GM23248 (cell line): Measurements from ENCODE around the gene ROR1. TPM values are rescaled to one million over a fixed set of nuclear protein-coding genes. Genes with fewer than 3 reads are reported as not detected.

ENCODE experiments used
- DNase-seq: peaks from one replicate; pipeline ENCODE4 v3.0.0-alpha.2; 2015
- H2AFZ ChIP-seq: fragments of 200-600 bp; sonication (generic); 2 replicates; pipeline ENCODE4 v1.6.1; 2016; ENCODE audit warnings: antibody characterized with exemption
- H3F3A ChIP-seq: fragments of 200-600 bp; sonication (generic); 2 replicates; pipeline ENCODE4 v1.6.1; 2016; ENCODE audit warnings: mild to moderate bottlenecking, antibody characterized with exemption, mixed run types; ENCODE audit not compliant: insufficient read depth
- H3K27ac ChIP-seq: fragments of 200-600 bp; sonication (generic); 2 replicates; pipeline ENCODE4 v1.5.1; 2016; ENCODE audit warnings: mild to moderate bottlenecking
- H3K27me3 ChIP-seq: fragments of 200-600 bp; sonication (generic); replicated peaks from 2 replicates; pipeline ENCODE4 v1.6.1; 2016; ENCODE audit warnings: mild to moderate bottlenecking; ENCODE audit not compliant: insufficient read depth
- H3K36me3 ChIP-seq: fragments of 200-600 bp; sonication (generic); 2 replicates; pipeline ENCODE4 v1.6.1; 2016; ENCODE audit warnings: low read depth, mild to moderate bottlenecking
- H3K4me1 ChIP-seq: fragments of 200-600 bp; sonication (generic); 2 replicates; pipeline ENCODE4 v1.6.1; 2016; ENCODE audit warnings: mild to moderate bottlenecking; ENCODE audit not compliant: insufficient read depth
- H3K4me2 ChIP-seq: fragments of 200-600 bp; sonication (generic); one replicate; pipeline ENCODE4 v1.6.1; 2016; ENCODE audit warnings: mild to moderate bottlenecking; ENCODE audit not compliant: unreplicated experiment
- H3K4me3 ChIP-seq: fragments of 200-600 bp; sonication (generic); 2 replicates; pipeline ENCODE4 v1.5.1; 2016; ENCODE audit warnings: mild to moderate bottlenecking
- H3K79me2 ChIP-seq: fragments of 200-600 bp; sonication (generic); 2 replicates; pipeline ENCODE4 v1.6.1; 2016; ENCODE audit warnings: mild to moderate bottlenecking; ENCODE audit not compliant: insufficient read depth
- H3K9ac ChIP-seq: fragments of 200-600 bp; sonication (generic); 2 replicates; pipeline ENCODE4 v1.6.1; 2016; ENCODE audit warnings: mild to moderate bottlenecking
- H3K9me2 ChIP-seq: fragments of 200-600 bp; sonication (generic); 2 replicates; pipeline ENCODE4 v1.6.1; 2016; ENCODE audit warnings: mixed run types, mild to moderate bottlenecking, moderate library complexity; ENCODE audit not compliant: insufficient read depth
- H3K9me3 ChIP-seq: fragments of 200-600 bp; sonication (generic); one replicate; pipeline ENCODE4 v1.6.1; 2017; ENCODE audit warnings: low read depth
- H4K20me1 ChIP-seq: fragments of 200-600 bp; sonication (generic); 2 replicates; pipeline ENCODE4 v1.6.0; 2016; ENCODE audit not compliant: insufficient read depth
- EZH2 ChIP-seq: fragments of 200-600 bp; sonication (generic); IDR thresholded peaks from 2 replicates; pipeline ENCODE4 v1.6.1; 2018; ENCODE audit warnings: antibody characterized with exemption, mild to moderate bottlenecking; ENCODE audit not compliant: insufficient read depth, poor library complexity, severe bottlenecking
- EZH2phosphoT487 ChIP-seq: fragments of 200-600 bp; sonication (generic); IDR thresholded peaks from 2 replicates; pipeline ENCODE4 v1.6.1; 2018; ENCODE audit warnings: antibody characterized with exemption, moderate library complexity, mild to moderate bottlenecking, low read depth; ENCODE audit not compliant: insufficient read depth
- WGBS, 2 experiments: methylation state at CpG; one replicate each; pipeline ENCODE4 v1.1.6; 2015 to 2017; ENCODE audit warnings: low lambda C conversion rate in 2 of 2, low coverage in 1 of 2; ENCODE audit errors: missing lambda C conversion rate in 2 of 2; 5-methylcytosine and 5-hydroxymethylcytosine counted together
- in situ Hi-C: fragments of 300-500 bp; cut with MboI; formaldehyde crosslinking; loops from 2 replicates; pipeline ENCODE4 v1.15.0; 2020
- polyA plus RNA-seq: library from polyadenylated mRNA; unstranded; fragments of >200 nt; fragmentation: Nextera tagmentation; extraction: Ambion mirVana; gene quantifications from 2 replicates; pipeline ENCODE4 v1.2.1, GENCODE V29; 2016
- total RNA-seq: library from RNA; depleted of rRNA; stranded (reverse); fragments of >200 nt; shearing (Covaris generic); gene quantifications from 2 replicates; pipeline ENCODE4 v1.2.3, GENCODE V29; 2014

ROR1 gene
- total and polyA plus RNA-seq, 2 experiments from 2014 or later: 12.0 to 13.3 TPM

DNA sequence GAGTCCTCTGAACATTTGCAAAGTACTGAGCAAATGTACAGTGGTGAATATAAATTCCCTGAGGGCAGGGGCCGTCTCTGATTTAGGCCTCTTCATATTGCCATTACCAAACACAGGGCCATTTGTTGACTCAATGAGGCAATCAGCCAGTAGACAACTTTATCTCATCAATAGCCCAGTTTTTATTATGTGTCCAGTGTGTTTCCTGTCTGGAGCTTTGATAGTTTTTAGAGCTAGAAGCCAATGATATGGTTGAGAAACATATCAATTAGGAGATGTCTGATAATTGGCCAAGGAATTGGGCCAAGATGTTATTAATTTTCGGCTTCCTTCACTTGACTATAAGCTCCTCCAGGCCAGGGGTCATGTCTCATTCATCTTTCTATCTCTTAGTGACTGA, 163.0 kb downstream of the ROR1 start:
- Histone ChIP-seq H4K20me1 (no peaks in the 10 kb centered on the region), H3K27ac (no peak overlapping the region), H3F3A (peaks cover 10% of the 10 kb centered on the region; the same call in 1 of the 2 replicates), H3K9me3 (no peaks in the 10 kb centered on the region), H3K4me3 (no peak overlapping the region), H3K4me1 (peaks cover 4% of the 10 kb centered on the region), H3K36me3 (no peaks in the 10 kb centered on the region), H3K9ac (no peak overlapping the region), H3K9me2 (no peaks in the 10 kb centered on the region), H3K4me2 (no peak overlapping the region), H3K79me2 (0 out of 2 replicates have a peak, but pooled peaks cover 9% of the 10 kb centered on the region), H2AFZ (no peak overlapping the region), H3K27me3 (no peaks in the 10 kb centered on the region)
- TF ChIP-seq EZH2phosphoT487 (no peak), EZH2 (no peak)
- WGBS, 2 experiments: 90% methylated on average over 2 of the region's 2 CpGs
- in situ Hi-C loops: no loop called here
- no peak for DNase-seq

DNA sequence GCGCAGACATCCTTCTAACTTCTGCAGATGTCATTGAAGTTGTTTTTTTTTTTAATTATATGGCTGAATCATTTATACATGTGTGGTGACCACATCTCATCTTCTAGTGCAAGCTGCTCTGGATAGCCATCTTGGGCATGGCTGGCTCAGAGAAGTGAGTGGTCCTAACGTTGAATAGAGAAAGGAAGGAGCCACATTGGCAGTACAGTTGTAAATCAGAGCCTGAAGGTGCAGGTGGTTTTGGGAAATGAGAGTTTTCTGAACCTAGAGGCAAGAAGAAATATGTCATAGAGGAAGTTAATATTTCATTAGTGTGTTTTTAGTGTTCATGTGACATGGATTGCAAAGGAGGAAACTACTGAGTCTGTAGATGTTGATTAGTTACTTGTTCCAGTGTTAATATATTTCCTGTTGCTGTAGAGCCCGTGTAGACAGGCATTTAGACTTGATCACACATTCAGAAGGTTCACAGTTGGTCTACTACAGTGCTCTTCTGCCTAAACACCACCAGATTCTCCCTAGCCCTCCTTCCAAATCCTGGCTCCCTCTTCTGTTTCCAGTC, 163.7 kb downstream of the ROR1 start:
- Histone ChIP-seq H4K20me1 (no peaks in the 10 kb centered on the region), H3K79me2 (0 out of 2 replicates have a peak, but pooled peaks cover 1% of the 10 kb centered on the region), H3K27me3 (no peaks in the 10 kb centered on the region), H3K36me3 (no peaks in the 10 kb centered on the region), H3K9me2 (no peaks in the 10 kb centered on the region), H2AFZ (no peak overlapping the region), H3K9me3 (no peaks in the 10 kb centered on the region), H3F3A (peaks cover 10% of the 10 kb centered on the region; the same call in 1 of the 2 replicates), H3K27ac (no peak overlapping the region), H3K9ac (no peak overlapping the region), H3K4me2 (no peak overlapping the region), H3K4me3 (no peak overlapping the region), H3K4me1 (peaks cover 4% of the 10 kb centered on the region; the same call in 1 of the 2 replicates)
- in situ Hi-C loops: no loop called here
- WGBS, 2 experiments: 42 to 46% methylated on average over 3 of the region's 3 CpGs
- no peak for DNase-seq
- TF ChIP-seq EZH2phosphoT487: no peak
- no peak for TF ChIP-seq EZH2

DNA sequence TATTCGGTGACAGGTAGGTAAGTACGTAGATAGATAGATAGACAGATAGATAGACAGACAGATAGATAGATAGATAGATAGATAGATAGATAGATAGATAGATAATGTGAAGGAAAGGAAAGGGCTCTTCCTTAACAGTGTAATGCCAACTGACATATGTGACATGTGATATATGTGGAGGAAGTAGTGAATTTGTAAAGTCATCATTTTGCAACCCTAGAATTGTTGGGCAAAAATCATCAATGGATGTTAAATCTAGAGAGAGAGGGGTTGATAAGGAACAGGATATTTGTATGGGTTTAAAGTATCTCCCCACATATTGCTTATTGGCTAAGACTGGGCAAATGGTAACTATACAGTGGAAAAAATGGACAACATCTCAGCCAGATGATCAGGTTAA, 166.6 kb downstream of the ROR1 start:
- H3K4me3 ChIP-seq: no peak overlapping the region
- peaks cover 9% of the 10 kb centered on the region; the same call in 1 of the 2 replicates for H3F3A ChIP-seq
- H4K20me1 ChIP-seq: no peaks in the 10 kb centered on the region
- 95 to 100% methylated on average over 2 of the region's 2 CpGs for WGBS, 2 experiments
- in situ Hi-C loops: no loop called here
- no peaks in the 10 kb centered on the region for H3K9me3 ChIP-seq
- H3K4me2 ChIP-seq: no peak overlapping the region
- DNase-seq: no peak
- no peaks in the 10 kb centered on the region for H3K79me2 ChIP-seq
- no peak overlapping the region for H3K9ac ChIP-seq
- H3K36me3 ChIP-seq: no peaks in the 10 kb centered on the region
- no peak overlapping the region for H2AFZ ChIP-seq
- TF ChIP-seq EZH2phosphoT487: no peak
- TF ChIP-seq EZH2: no peak
- no peaks in the 10 kb centered on the region for H3K9me2 ChIP-seq
- no peaks in the 10 kb centered on the region for H3K27me3 ChIP-seq
- peaks cover 4% of the 10 kb centered on the region; the same call in 1 of the 2 replicates for H3K4me1 ChIP-seq
- H3K27ac ChIP-seq: no peak overlapping the region

DNA sequence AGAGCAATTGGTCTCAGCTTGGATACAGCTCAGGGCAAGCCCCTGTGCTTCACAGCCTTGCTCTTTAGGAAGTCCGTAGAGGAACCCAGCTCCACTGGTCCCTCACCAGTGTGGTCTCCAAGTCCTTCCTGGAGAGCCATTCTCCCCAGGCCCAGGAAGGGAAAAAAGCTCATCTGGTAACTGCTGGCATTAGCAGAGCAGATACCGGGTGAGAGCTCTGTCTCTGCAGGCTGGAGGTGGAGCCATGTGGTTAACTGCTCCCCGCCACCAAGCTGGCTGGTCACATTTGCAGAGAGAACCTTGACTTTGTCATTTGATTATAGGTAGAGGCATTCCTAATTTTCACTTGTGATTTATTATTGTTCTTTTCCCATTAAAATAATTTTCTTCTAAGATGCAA, 169.6 kb downstream of the ROR1 start:
- peaks cover 12% of the 10 kb centered on the region for H3K4me1 ChIP-seq
- WGBS, 2 experiments: 91 to 92% methylated on average over 3 of the region's 3 CpGs
- H3K27ac ChIP-seq: no peak overlapping the region
- H2AFZ ChIP-seq: no peak overlapping the region
- no peaks in the 10 kb centered on the region for H3K27me3 ChIP-seq
- in situ Hi-C loops: no loop called here
- no peaks in the 10 kb centered on the region for H3K9me3 ChIP-seq
- H3K4me3 ChIP-seq: no peak overlapping the region
- no peak overlapping the region for H3K9ac ChIP-seq
- TF ChIP-seq EZH2phosphoT487 (no peak), EZH2 (no peak)
- H3K79me2 ChIP-seq: no peaks in the 10 kb centered on the region
- H4K20me1 ChIP-seq: no peaks in the 10 kb centered on the region
- DNase-seq: no peak
- no peaks in the 10 kb centered on the region for H3K36me3 ChIP-seq
- peaks cover 11% of the 10 kb centered on the region for H3F3A ChIP-seq
- H3K4me2 ChIP-seq: no peak overlapping the region
- H3K9me2 ChIP-seq: no peaks in the 10 kb centered on the region

DNA sequence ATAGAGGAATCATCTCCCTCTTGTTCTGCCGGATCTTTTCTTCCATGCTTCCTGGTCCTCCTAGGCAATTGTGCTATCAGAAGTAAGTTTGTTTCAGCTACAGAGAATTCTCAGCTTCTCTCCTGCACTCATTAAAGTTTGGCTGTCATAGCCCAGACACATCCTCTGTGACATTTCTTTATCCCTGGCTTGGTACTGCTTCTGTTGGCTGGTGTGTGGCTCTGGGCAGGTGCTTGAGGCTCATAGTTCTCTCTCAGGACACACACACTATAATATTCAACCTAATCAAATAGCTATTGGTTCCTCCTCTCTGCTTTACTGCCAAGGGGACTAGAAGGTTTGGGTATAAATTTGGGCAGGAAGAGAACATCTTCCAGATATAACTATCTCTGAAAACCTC, 172.1 kb downstream of the ROR1 start:
- in situ Hi-C loops: no loop called here
- H4K20me1 ChIP-seq: no peaks in the 10 kb centered on the region
- peaks cover 26% of the 10 kb centered on the region for H3K4me1 ChIP-seq
- peaks cover 11% of the 10 kb centered on the region for H3F3A ChIP-seq
- H3K9ac ChIP-seq: no peak overlapping the region
- no peak for DNase-seq
- H3K4me2 ChIP-seq: no peak overlapping the region
- H3K79me2 ChIP-seq: no peaks in the 10 kb centered on the region
- no peak overlapping the region for H3K27ac ChIP-seq
- no peaks in the 10 kb centered on the region for H3K36me3 ChIP-seq
- no peak overlapping the region for H3K4me3 ChIP-seq
- H3K9me2 ChIP-seq: no peaks in the 10 kb centered on the region
- H3K9me3 ChIP-seq: no peaks in the 10 kb centered on the region
- 94 to 100% methylated on average over 1 of the region's 1 CpG for WGBS, 2 experiments
- H2AFZ ChIP-seq: no peak overlapping the region
- no peaks in the 10 kb centered on the region for H3K27me3 ChIP-seq
- TF ChIP-seq EZH2phosphoT487 (no peak), EZH2 (no peak)
